ENCODE data around the gene CAMK2B.

The CAMK2B gene

GRCh38 chr7:44276571-44277221 lies 48.7 kb downstream of the CAMK2B start:
- no peak for DNase-seq (ENCODE audit: extremely low read depth in 1 of 2, low read depth in 1 of 2)

GRCh38 chr7:44275957-44276570 lies 49.3 kb downstream of the CAMK2B start:
- DNase-seq (ENCODE audit: extremely low read depth in 1 of 2, low read depth in 1 of 2), result no peak

GRCh38 chr7:44275146-44275545 lies 50.2 kb downstream of the CAMK2B start:
- DNase-seq (ENCODE audit: extremely low read depth in 1 of 2, low read depth in 1 of 2), result no peak

GRCh38 chr7:44274623-44274975 lies 50.8 kb downstream of the CAMK2B start:
- DNase-seq (ENCODE audit: extremely low read depth in 1 of 2, low read depth in 1 of 2), result no peak

GRCh38 chr7:44273681-44274622 lies 51.4 kb downstream of the CAMK2B start:
- no peak for DNase-seq (ENCODE audit: extremely low read depth in 1 of 2, low read depth in 1 of 2)

- no peak for DNase-seq (ENCODE audit: extremely low read depth in 1 of 2, low read depth in 1 of 2)
These were observed 52.4 kb downstream of the CAMK2B start for GRCh38 chr7:44272981-44273380.

- no peak for DNase-seq (ENCODE audit: extremely low read depth in 1 of 2, low read depth in 1 of 2)
These were observed 52.9 kb downstream of the CAMK2B start for GRCh38 chr7:44272456-44272855.

- DNase-seq (ENCODE audit: extremely low read depth in 1 of 2, low read depth in 1 of 2), result no peak
These were observed 55.4 kb downstream of the CAMK2B start for GRCh38 chr7:44269943-44270493.

GRCh38 chr7:44269417-44269816 lies 56.0 kb downstream of the CAMK2B start:
- no peak for DNase-seq (ENCODE audit: extremely low read depth in 1 of 2, low read depth in 1 of 2)

GRCh38 chr7:44268671-44269070 lies 56.7 kb downstream of the CAMK2B start:
- DNase-seq (ENCODE audit: extremely low read depth in 1 of 2, low read depth in 1 of 2), result no peak

GRCh38 chr7:44267719-44268421 lies 57.5 kb downstream of the CAMK2B start:
- DNase-seq (ENCODE audit: extremely low read depth in 1 of 2, low read depth in 1 of 2), result no peak

- DNase-seq (ENCODE audit: extremely low read depth in 1 of 2, low read depth in 1 of 2), result no peak
These were observed 58.2 kb downstream of the CAMK2B start for GRCh38 chr7:44267178-44267577.

- no peak for DNase-seq (ENCODE audit: extremely low read depth in 1 of 2, low read depth in 1 of 2)
These were observed 58.9 kb downstream of the CAMK2B start for GRCh38 chr7:44266526-44266925.

GRCh38 chr7:44265728-44266127 lies 59.7 kb downstream of the CAMK2B start:
- DNase-seq (ENCODE audit: extremely low read depth in 1 of 2, low read depth in 1 of 2), result no peak

GRCh38 chr7:44264221-44264931 lies 61.0 kb downstream of the CAMK2B start:
- DNase-seq (ENCODE audit: extremely low read depth in 1 of 2, low read depth in 1 of 2), result no peak

- no peak for DNase-seq (ENCODE audit: extremely low read depth in 1 of 2, low read depth in 1 of 2)
These were observed 61.9 kb downstream of the CAMK2B start for GRCh38 chr7:44263326-44264082.

- no peak for DNase-seq (ENCODE audit: extremely low read depth in 1 of 2, low read depth in 1 of 2)
These were observed 63.4 kb downstream of the CAMK2B start for GRCh38 chr7:44262031-44262430.

- DNase-seq (ENCODE audit: extremely low read depth in 1 of 2, low read depth in 1 of 2), result no peak
These were observed 64.2 kb downstream of the CAMK2B start for GRCh38 chr7:44261240-44261639.
